Testis (tissue), 3 donors: ENCODE measurements around the gene CCNE1. TPM values are rescaled to one million over a fixed set of nuclear protein-coding genes. Genes with fewer than 3 reads are reported as not detected.

Experiments
- DNase-seq: peaks from one replicate; pipeline ENCODE4 v3.0.0-alpha.2; 2019
- H3K27ac ChIP-seq, 2 donors: fragments of 200-600 bp; sonication (generic); one replicate each; pipeline ENCODE4 v1.5.1; 2019
- H3K27me3 ChIP-seq: fragments of 200-600 bp; sonication (generic); one replicate; pipeline ENCODE4 v1.5.1; 2019
- H3K36me3 ChIP-seq: fragments of 200-600 bp; sonication (generic); one replicate; pipeline ENCODE4 v1.5.1; 2017; ENCODE audit warnings: low read depth; ENCODE audit errors: missing control alignments
- H3K4me1 ChIP-seq: fragments of 200-600 bp; sonication (generic); one replicate; pipeline ENCODE4 v1.5.1; 2019
- H3K4me3 ChIP-seq, 2 donors: fragments of 200-600 bp; sonication (generic); one replicate each; pipeline ENCODE4 v1.5.1; 2017 to 2019
- H3K9me3 ChIP-seq: fragments of 200-600 bp; sonication (generic); one replicate; pipeline ENCODE4 v1.5.1; 2017
- POLR2A ChIP-seq: fragments of 450-650 bp; IDR thresholded peaks from one replicate; pipeline ENCODE4 v1.6.1; 2017; ENCODE audit warnings: antibody characterized with exemption, mild to moderate bottlenecking, moderate library complexity
- WGBS, 2 donors: methylation state at CpG; one replicate each; pipeline ENCODE4 v1.1.5; 2018; 5-methylcytosine and 5-hydroxymethylcytosine counted together
- intact Hi-C: fragments of 100-400 bp; cut with DNase I; formaldehyde crosslinking; loops from one replicate; pipeline ENCODE4 v1.15.1; 2023; ENCODE audit warnings: low total_unique reads
- polyA plus RNA-seq: library from polyadenylated mRNA; stranded (reverse); fragments of 350-450 nt; fragmentation: Illumina TruSeq; extraction: RNeasy Lipid Tissue Mini Kit (QIAGEN cat#74804); gene quantifications from one replicate; pipeline ENCODE4 v1.2.3, GENCODE V29; 2014; ENCODE audit warnings: low read depth, low replicate concordance; ENCODE audit not compliant: insufficient read depth
- total RNA-seq, 2 donors: library from RNA; depleted of rRNA; stranded (reverse); fragments of >200 nt; gene quantifications; one replicate each; pipeline ENCODE4 v1.2.3, GENCODE V29; 2016
- TF ChIP-seq, protein P1 (sequence below), 3 experiments: fragments of 450-650 bp in 2 of 3; fragments of 200-600 bp in 1 of 3; sonication (generic) in 1 of 3; IDR thresholded peaks; one replicate each; pipeline ENCODE4 v1.5.1; 2016 to 2019; ENCODE audit warnings: antibody characterized with exemption in 3 of 3, mild to moderate bottlenecking in 2 of 3, moderate library complexity in 1 of 3

The CCNE1 gene
- total and polyA plus RNA-seq, 3 donors from 2014 or later = 16.3 to 32.2 (median 17.6) TPM

DNA sequence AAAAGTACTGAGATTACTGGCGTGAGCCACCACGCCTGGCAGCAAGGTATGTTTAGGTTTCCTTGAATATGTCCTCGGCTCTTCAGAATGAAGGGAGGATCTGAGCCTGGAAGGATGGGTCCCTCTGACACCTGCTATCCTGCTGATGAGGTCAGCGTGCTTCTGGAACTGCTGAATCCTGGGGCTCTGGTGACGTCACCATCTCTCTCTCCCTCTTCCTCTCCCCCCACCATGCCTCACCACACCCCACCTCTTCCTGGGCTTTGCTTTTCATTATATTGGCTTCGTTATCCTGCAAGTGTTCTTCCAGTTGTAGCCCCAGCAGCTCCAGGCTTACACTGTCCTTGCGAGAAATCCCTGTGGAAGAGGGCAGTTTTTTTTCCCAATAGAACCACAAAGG lies 49.8 kb downstream of the CCNE1 start:
- no peak overlapping the region for H3K27ac ChIP-seq
- H3K36me3 ChIP-seq = no peaks in the 10 kb centered on the region
- H3K27me3 ChIP-seq = no peaks in the 10 kb centered on the region
- no peaks in the 10 kb centered on the region for H3K4me1 ChIP-seq
- TF ChIP-seq POLR2A = no peak
- TF ChIP-seq, protein P1, sequence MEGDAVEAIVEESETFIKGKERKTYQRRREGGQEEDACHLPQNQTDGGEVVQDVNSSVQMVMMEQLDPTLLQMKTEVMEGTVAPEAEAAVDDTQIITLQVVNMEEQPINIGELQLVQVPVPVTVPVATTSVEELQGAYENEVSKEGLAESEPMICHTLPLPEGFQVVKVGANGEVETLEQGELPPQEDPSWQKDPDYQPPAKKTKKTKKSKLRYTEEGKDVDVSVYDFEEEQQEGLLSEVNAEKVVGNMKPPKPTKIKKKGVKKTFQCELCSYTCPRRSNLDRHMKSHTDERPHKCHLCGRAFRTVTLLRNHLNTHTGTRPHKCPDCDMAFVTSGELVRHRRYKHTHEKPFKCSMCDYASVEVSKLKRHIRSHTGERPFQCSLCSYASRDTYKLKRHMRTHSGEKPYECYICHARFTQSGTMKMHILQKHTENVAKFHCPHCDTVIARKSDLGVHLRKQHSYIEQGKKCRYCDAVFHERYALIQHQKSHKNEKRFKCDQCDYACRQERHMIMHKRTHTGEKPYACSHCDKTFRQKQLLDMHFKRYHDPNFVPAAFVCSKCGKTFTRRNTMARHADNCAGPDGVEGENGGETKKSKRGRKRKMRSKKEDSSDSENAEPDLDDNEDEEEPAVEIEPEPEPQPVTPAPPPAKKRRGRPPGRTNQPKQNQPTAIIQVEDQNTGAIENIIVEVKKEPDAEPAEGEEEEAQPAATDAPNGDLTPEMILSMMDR (IDR thresholded peaks at IDR 0.05) = no peak
- DNase-seq = no peak
- no peak overlapping the region for H3K4me3 ChIP-seq
- H3K9me3 ChIP-seq = no peaks in the 10 kb centered on the region
- WGBS, 2 donors = 78 to 84% methylated on average over 7 of the region's 7 CpGs
- intact Hi-C loops = no loop called here

DNA sequence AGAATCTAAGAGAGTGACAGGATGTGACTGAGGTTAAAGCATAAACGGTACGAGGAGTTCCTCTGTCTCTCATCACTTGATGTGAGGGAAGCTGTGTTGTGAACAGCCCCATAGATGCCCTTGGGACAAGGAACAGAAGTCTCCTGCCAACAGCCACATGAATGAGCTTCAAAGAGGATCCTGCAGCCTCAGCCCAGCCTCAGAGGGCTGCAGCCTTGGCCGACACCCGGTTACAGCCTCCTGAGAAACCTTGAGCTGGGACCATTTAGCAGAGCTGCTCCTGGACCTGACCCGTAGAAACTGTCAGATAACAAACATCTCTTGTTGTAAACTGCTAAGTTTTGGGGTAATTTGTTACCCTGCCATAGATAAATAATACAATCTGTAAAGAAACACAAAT lies 54.2 kb downstream of the CCNE1 start:
- Histone ChIP-seq H3K27me3 (no peaks in the 10 kb centered on the region), H3K4me3 (no peak overlapping the region), H3K9me3 (no peaks in the 10 kb centered on the region), H3K27ac (no peak overlapping the region), H3K36me3 (no peaks in the 10 kb centered on the region), H3K4me1 (no peaks in the 10 kb centered on the region)
- WGBS, 2 donors = 45 to 64% methylated on average over 4 to 5 of the region's 5 CpGs
- TF ChIP-seq, protein P1 (IDR thresholded peaks at IDR 0.05) = no peak
- no peak for TF ChIP-seq POLR2A
- DNase-seq = no peak
- intact Hi-C loops = no loop called here

DNA sequence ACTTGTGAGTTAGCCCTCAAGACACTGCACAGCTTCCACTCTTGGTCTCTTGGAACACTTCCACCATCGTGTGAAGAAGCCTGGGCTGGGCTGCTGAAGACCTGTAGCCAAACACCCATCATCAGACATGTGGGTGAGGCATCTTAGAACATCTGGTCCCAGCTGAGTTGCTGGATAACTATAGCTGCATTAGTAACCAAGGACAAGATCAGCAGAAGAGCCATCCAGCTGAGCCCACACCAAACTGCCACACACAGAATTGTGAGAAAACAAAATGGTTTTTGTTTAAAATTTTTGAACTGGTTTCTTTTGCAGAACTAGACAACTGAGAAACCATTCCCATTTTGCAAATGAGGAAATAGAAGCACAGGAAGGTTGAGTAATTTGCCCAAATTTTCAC lies 56.2 kb downstream of the CCNE1 start:
- no peaks in the 10 kb centered on the region for H3K9me3 ChIP-seq
- no peak for DNase-seq
- H3K4me1 ChIP-seq = peaks cover 3% of the 10 kb centered on the region
- no peaks in the 10 kb centered on the region for H3K36me3 ChIP-seq
- no peak overlapping the region for H3K27ac ChIP-seq
- H3K27me3 ChIP-seq = no peaks in the 10 kb centered on the region
- WGBS, 2 donors = 95 to 100% methylated on average over 1 of the region's 1 CpG
- intact Hi-C loops = no loop called here
- TF ChIP-seq, protein P1 (IDR thresholded peaks at IDR 0.05) = no peak
- no peak for TF ChIP-seq POLR2A
- no peak overlapping the region for H3K4me3 ChIP-seq

DNA sequence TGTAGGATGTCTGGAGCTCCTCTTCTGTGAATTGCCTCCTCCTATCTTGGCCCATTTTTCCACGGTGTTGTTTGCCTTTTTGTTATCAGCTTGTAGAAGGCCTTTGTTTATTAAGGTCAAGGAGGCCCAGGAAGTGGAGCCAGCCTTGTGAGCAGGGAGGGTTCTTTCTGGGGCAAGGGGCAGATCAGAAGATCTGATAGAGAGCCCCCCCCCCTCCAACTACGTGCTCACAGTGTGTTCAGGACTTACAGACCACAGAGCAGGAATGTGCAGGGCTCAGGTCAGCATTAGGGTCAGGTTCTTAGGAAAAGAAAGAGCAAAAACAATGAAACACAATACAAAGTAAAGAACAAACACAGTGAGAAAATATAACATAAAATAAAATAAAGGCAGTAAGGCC lies 59.4 kb downstream of the CCNE1 start:
- 29 to 34% methylated on average over 2 of the region's 2 CpGs for WGBS, 2 donors
- intact Hi-C loops = loop anchor here (5.0 to 10.0 kb wide), 2 partner anchors 99 to 136 kb away; no protein-coding TSS in a partner anchor
- no peak overlapping the region for H3K4me3 ChIP-seq
- H3K4me1 ChIP-seq = peaks cover 13% of the 10 kb centered on the region
- DNase-seq = no peak
- H3K27ac ChIP-seq = no peak overlapping the region
- H3K9me3 ChIP-seq = no peaks in the 10 kb centered on the region
- TF ChIP-seq, protein P1 (IDR thresholded peaks at IDR 0.05) = no peak
- H3K27me3 ChIP-seq = no peaks in the 10 kb centered on the region
- no peaks in the 10 kb centered on the region for H3K36me3 ChIP-seq

DNA sequence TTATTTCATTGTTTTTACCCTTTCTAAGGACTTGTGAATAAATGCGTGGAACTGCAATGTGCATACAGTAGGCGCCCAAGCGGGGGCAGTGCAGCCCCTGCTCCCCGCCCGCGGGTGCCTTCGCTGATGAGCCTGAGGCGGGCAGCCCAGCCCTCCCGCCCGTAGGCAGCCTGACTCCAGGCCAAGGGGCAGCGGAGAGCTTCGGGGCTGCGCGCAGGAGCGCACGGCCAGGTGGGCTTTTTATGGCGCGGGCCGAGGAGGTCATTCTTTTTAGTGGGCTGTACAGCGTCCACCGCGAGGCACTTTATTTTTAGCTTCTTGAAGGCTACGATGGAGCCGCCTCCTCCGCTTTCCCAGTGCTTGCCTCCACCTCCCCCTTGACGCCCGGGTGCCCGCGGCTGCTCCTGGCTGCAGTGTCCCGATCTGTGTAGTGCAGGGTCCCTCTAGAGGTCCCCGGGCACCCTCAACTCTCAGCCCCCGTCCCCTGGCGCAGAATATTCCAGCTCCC lies 60.5 kb downstream of the CCNE1 start:
- DNase-seq = no peak
- Histone ChIP-seq H3K36me3 (no peaks in the 10 kb centered on the region), H3K4me1 (peaks cover 13% of the 10 kb centered on the region), H3K4me3 (no peak overlapping the region), H3K9me3 (no peaks in the 10 kb centered on the region), H3K27ac (no peak overlapping the region), H3K27me3 (no peaks in the 10 kb centered on the region)
- 10% methylated on average over 25 to 33 of the region's 33 CpGs for WGBS, 2 donors
- intact Hi-C loops = loop anchor here (5.0 to 10.0 kb wide), 2 partner anchors 100 to 137 kb away; no protein-coding TSS in a partner anchor
- TF ChIP-seq POLR2A = no peak
- TF ChIP-seq, protein P1 (IDR thresholded peaks at IDR 0.05) = no peak
